Progenitor cell of endocrine pancreas (in vitro differentiated cells): ENCODE measurements around the gene TACC3. TPM values are rescaled to one million over a fixed set of nuclear protein-coding genes. Genes with fewer than 3 reads are reported as not detected.

Source experiments
- DNase-seq: peaks from one replicate; pipeline ENCODE4 v3.0.0; 2021; ENCODE audit warnings: low spot score; ENCODE audit not compliant: unreplicated experiment
- H3K27ac Mint-ChIP-seq: 2 replicates; pipeline ENCODE4 v1.8.0; 2021; ENCODE audit warnings: mild to moderate bottlenecking, moderate library complexity, mixed read lengths
- H3K27me3 Mint-ChIP-seq: 2 replicates; pipeline ENCODE4 v1.8.0; 2021; ENCODE audit warnings: mixed read lengths
- H3K36me3 Mint-ChIP-seq: 2 replicates; pipeline ENCODE4 v1.8.0; 2022; ENCODE audit warnings: mixed read lengths; ENCODE audit not compliant: insufficient read depth
- H3K4me1 Mint-ChIP-seq: 2 replicates; pipeline ENCODE4 v1.8.0; 2021; ENCODE audit warnings: low read depth, mixed read lengths
- H3K4me3 Mint-ChIP-seq: 2 replicates; pipeline ENCODE4 v1.8.0; 2021; ENCODE audit warnings: low read depth, mild to moderate bottlenecking, moderate library complexity, mixed read lengths
- H3K9me3 Mint-ChIP-seq: 2 replicates; pipeline ENCODE4 v1.8.0; 2021; ENCODE audit warnings: low read depth, mixed read lengths
- total RNA-seq: library from RNA; stranded (reverse); gene quantifications from 2 replicates; pipeline ENCODE4 v1.2.1, GENCODE V29; 2021
- TF ChIP-seq, protein P1 (sequence below): fragments of 200-600 bp; sonication (generic); IDR thresholded peaks from one replicate; pipeline ENCODE4 v1.5.0; 2021; ENCODE audit warnings: antibody characterized with exemption, mild to moderate bottlenecking; ENCODE audit not compliant: unreplicated experiment

The TACC3 gene
- total RNA-seq, 1 donor from 2014 or later: 56.2 TPM

DNA sequence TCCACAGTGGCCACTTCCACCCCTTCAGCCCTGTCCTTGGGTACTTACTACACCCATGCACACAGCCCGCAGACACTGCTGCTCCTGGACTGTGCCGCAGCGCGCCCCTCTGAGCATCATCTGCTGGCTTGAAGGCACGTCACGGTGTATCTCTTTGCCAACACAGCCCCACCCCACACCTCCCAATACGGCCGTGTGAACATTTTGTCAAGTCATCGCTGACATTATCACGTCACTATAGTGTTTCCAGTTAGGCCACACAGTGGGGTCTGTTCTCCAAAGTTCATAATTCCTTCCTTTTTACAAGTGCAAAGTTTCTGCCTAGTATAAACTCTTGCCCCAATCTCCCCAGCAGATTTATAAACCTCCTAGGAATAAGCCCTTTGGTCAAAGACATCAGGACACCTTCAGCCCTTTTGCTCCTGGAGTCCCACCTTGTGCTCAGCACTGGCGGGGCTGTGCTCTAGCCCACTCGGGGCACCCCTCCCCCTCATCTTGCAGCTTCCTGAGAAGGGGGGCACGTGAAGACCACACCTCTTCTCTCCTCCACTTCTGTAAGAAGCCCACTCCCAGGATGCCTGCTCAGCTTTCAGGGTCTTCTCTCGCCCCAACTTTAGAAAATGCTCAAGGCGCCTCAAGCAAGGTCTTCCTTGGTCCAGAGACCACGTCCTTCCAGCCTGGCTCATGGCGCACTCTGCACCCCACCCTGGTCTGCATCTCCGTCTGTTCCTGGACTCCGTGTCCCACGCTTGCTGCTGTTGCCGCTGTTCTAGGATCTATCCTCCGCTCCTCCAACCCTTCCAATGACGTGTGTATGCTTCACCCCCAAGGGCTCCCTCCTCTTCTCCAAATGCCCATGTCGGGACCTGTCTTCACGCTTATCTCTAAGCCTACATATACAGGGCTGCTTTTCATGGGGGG is 44.5 kb upstream of the TACC3 start:
- H3K27ac Mint-ChIP-seq: no peak overlapping the region
- DNase-seq: no peak
- TF ChIP-seq, protein P1, sequence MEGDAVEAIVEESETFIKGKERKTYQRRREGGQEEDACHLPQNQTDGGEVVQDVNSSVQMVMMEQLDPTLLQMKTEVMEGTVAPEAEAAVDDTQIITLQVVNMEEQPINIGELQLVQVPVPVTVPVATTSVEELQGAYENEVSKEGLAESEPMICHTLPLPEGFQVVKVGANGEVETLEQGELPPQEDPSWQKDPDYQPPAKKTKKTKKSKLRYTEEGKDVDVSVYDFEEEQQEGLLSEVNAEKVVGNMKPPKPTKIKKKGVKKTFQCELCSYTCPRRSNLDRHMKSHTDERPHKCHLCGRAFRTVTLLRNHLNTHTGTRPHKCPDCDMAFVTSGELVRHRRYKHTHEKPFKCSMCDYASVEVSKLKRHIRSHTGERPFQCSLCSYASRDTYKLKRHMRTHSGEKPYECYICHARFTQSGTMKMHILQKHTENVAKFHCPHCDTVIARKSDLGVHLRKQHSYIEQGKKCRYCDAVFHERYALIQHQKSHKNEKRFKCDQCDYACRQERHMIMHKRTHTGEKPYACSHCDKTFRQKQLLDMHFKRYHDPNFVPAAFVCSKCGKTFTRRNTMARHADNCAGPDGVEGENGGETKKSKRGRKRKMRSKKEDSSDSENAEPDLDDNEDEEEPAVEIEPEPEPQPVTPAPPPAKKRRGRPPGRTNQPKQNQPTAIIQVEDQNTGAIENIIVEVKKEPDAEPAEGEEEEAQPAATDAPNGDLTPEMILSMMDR: no peak
- no peaks in the 10 kb centered on the region for H3K36me3 Mint-ChIP-seq
- no peak overlapping the region for H3K4me3 Mint-ChIP-seq
- peaks cover 22% of the 10 kb centered on the region for H3K27me3 Mint-ChIP-seq
- H3K9me3 Mint-ChIP-seq: no peaks in the 10 kb centered on the region
- H3K4me1 Mint-ChIP-seq: no peaks in the 10 kb centered on the region

DNA sequence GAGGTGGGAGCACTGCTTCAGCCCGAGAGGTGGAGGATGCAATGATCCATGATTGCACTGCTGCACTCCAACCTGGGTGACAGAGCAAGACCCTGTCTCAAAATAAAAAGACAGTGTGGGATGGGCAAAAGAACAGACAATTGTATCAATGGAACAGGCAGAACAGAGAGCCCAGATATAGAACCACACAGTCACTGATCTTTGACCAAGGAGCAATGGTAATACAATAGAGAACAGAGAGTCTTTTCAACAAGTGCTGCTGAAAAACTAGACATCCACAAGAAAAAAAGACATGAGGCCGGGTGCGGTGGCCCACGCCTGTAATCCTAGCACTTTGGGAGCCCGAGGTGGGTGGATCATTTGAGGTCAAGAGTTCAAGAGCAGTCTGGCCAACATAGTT is 43.1 kb upstream of the TACC3 start:
- Mint-ChIP-seq H3K36me3 (no peaks in the 10 kb centered on the region), H3K4me1 (no peaks in the 10 kb centered on the region), H3K27me3 (peaks cover 31% of the 10 kb centered on the region), H3K4me3 (no peak overlapping the region), H3K9me3 (no peaks in the 10 kb centered on the region), H3K27ac (no peak overlapping the region)
- no peak for DNase-seq
- TF ChIP-seq, protein P1: no peak

DNA sequence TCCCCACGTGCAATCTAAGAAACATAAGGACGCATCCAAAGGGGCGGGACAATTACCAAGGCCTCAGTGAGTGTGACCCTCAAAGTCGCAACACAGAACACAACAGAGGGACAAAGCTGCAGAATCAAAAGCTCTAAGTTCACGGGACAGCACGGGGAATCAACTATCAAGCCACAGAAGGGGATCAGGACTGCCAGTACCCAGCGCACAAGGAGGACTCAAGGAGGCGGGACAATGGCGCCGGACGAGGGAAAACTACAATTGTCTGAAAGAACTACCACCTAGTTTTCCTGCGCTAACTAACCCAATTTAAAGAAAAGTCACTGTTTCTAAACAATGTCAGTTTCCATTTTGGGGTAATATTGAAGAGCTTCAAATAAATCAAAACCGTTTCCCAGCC is 38.5 kb upstream of the TACC3 start:
- peak overlapping the region; percentile 65 for H3K4me3 Mint-ChIP-seq
- H3K27ac Mint-ChIP-seq: no peak overlapping the region
- no peaks in the 10 kb centered on the region for H3K9me3 Mint-ChIP-seq
- TF ChIP-seq, protein P1: no peak
- H3K4me1 Mint-ChIP-seq: no peaks in the 10 kb centered on the region
- no peak for DNase-seq
- H3K27me3 Mint-ChIP-seq: peaks cover 23% of the 10 kb centered on the region
- H3K36me3 Mint-ChIP-seq: no peaks in the 10 kb centered on the region

DNA sequence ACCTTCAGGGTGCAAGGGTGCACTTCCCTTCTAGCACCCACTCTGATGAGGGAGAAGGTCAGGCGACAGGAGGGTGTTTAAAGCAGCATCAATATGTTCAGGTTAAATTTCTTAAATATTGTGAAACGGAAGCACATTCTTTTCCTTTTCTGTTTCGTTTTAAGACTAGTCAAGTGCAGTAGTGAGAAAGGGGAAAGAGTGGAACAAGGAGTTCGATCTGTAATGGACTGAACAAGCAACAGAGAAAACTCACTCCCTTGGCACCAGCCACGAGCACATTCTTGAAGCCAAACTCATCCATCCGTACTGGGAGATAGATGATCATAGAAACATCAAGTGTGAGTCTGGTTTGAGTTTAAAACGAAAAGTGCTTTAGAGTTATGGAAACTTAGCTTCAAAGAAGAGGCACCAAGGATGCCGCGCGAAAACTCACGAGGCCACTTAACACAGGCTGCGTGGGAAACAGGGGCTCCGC is 38.0 kb upstream of the TACC3 start:
- DNase-seq: no peak
- TF ChIP-seq, protein P1: no peak
- no peaks in the 10 kb centered on the region for H3K4me1 Mint-ChIP-seq
- no peak overlapping the region for H3K27ac Mint-ChIP-seq
- no peaks in the 10 kb centered on the region for H3K36me3 Mint-ChIP-seq
- peaks cover 20% of the 10 kb centered on the region for H3K27me3 Mint-ChIP-seq
- peak overlapping the region; percentile 65 for H3K4me3 Mint-ChIP-seq
- H3K9me3 Mint-ChIP-seq: no peaks in the 10 kb centered on the region

DNA sequence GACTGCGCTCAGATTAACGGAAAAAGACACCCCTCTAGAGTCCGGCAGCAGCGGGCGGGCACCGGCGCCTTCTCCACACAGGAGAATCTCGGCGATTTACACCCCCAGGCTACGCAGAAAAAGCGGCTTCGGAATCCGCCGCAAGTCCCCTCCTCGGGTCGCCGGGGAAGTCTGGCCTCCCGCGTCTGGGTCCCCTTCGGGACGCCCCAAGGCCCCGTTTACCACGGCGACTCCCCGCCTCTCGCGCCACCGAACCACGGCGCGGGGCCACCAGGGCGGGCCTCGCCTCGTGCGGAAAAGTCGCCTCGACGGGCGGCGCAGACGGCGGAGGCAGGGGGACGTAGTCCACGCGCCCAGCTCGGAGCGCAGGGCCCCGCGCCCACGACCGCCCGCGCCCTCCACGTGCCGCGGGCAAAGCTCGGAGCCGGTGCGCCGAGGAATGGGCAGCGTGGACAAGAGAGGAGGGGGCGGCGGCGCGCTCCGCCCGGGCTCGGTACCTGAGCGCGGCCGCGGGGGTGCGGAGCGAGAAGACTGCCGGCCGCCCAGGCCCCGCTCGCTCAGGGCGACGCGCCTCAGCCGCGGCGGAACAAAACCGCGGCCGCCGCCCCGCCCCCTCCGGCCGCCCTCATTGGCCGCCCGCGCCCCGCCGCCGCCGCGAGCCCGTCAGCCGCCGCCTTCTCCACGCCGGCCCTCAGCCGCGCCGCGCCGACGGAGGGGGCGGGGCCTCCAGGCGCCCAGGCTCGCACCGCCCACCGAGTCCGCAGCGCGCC is 37.4 kb upstream of the TACC3 start, which contains the start of gene FAM53A:
TSS of gene FAM53A (minus strand) at position 578 of the 770 bp plus-strand sequence. CDS start 15,572 bp downstream, outside the sequence.
- Mint-ChIP-seq H3K27ac (no peak within 1 kb of the TSS), H3K4me1 (no peaks in the 10 kb centered on the region), H3K27me3 (peaks cover 19% of the 10 kb centered on the region), H3K9me3 (no peaks in the 10 kb centered on the region), H3K36me3 (no peaks in the 10 kb centered on the region), H3K4me3 (peak within 1 kb of the TSS; percentile 65)
- TF ChIP-seq, protein P1: no peak
- peak; percentile 92 for DNase-seq
